Measurements from ENCODE around the gene PUDP.

The PUDP gene

GRCh38 chrX:7145454-7145853 lies 2.5 kb downstream of the PUDP start:
- Histone ChIP-seq H3K27ac (ENCODE audit: poor library complexity, severe bottlenecking) (no peak overlapping the region), H3K4me1 (ENCODE audit: insufficient read depth, poor library complexity, severe bottlenecking) (peaks cover 4% of the 10 kb centered on the region), H3K27me3 (ENCODE audit: insufficient read depth, poor library complexity, severe bottlenecking) (no peaks in the 10 kb centered on the region), H3K36me3 (ENCODE audit: low read depth) (no peaks in the 10 kb centered on the region), H3K9me3 (ENCODE audit: severe bottlenecking) (no peaks in the 10 kb centered on the region), H3K4me3 (ENCODE audit: severe bottlenecking) (no peak overlapping the region)
- TF ChIP-seq CTCF (IDR thresholded peaks at IDR 0.05; ENCODE audit: poor library complexity, severe bottlenecking) = no peak
- DNase-seq (ENCODE audit: low spot score) (no peak), ATAC-seq (ENCODE audit: low read depth) (no peak)

- Histone ChIP-seq H3K9me3 (ENCODE audit: severe bottlenecking) (no peaks in the 10 kb centered on the region), H3K4me3 (ENCODE audit: severe bottlenecking) (no peak overlapping the region), H3K27me3 (ENCODE audit: insufficient read depth, poor library complexity, severe bottlenecking) (no peaks in the 10 kb centered on the region), H3K27ac (ENCODE audit: poor library complexity, severe bottlenecking) (no peak overlapping the region), H3K4me1 (ENCODE audit: insufficient read depth, poor library complexity, severe bottlenecking) (peaks cover 4% of the 10 kb centered on the region), H3K36me3 (ENCODE audit: low read depth) (no peaks in the 10 kb centered on the region)
- ATAC-seq (ENCODE audit: low read depth) (no peak), DNase-seq (ENCODE audit: low spot score) (no peak)
- TF ChIP-seq CTCF (IDR thresholded peaks at IDR 0.05; ENCODE audit: poor library complexity, severe bottlenecking) = no peak
Measured at GRCh38 chrX:7143941-7144525, 3.9 kb downstream of the PUDP start.

- no peak for ATAC-seq (ENCODE audit: low read depth)
- Histone ChIP-seq H3K4me1 (ENCODE audit: insufficient read depth, poor library complexity, severe bottlenecking) (peaks cover 4% of the 10 kb centered on the region), H3K27me3 (ENCODE audit: insufficient read depth, poor library complexity, severe bottlenecking) (no peaks in the 10 kb centered on the region), H3K36me3 (ENCODE audit: low read depth) (no peaks in the 10 kb centered on the region), H3K27ac (ENCODE audit: poor library complexity, severe bottlenecking) (no peak overlapping the region), H3K9me3 (ENCODE audit: severe bottlenecking) (no peaks in the 10 kb centered on the region), H3K4me3 (ENCODE audit: severe bottlenecking) (no peak overlapping the region)
- DNase-seq (ENCODE audit: low spot score) = no peak
- no peak for TF ChIP-seq CTCF (IDR thresholded peaks at IDR 0.05; ENCODE audit: poor library complexity, severe bottlenecking)
Measured at GRCh38 chrX:7143076-7143475, 4.9 kb downstream of the PUDP start.

GRCh38 chrX:7139202-7140081 lies 8.5 kb downstream of the PUDP start:
- H3K36me3 ChIP-seq (ENCODE audit: low read depth) = no peaks in the 10 kb centered on the region
- no peak overlapping the region for H3K4me3 ChIP-seq (ENCODE audit: severe bottlenecking)
- H3K9me3 ChIP-seq (ENCODE audit: severe bottlenecking) = no peaks in the 10 kb centered on the region
- no peak overlapping the region for H3K27ac ChIP-seq (ENCODE audit: poor library complexity, severe bottlenecking)
- no peak; the same call in 2 of the 3 replicates for ATAC-seq (ENCODE audit: low read depth)
- H3K27me3 ChIP-seq (ENCODE audit: insufficient read depth, poor library complexity, severe bottlenecking) = no peaks in the 10 kb centered on the region
- no peaks in the 10 kb centered on the region for H3K4me1 ChIP-seq (ENCODE audit: insufficient read depth, poor library complexity, severe bottlenecking)
- no peak for DNase-seq (ENCODE audit: low spot score)
- TF ChIP-seq CTCF (IDR thresholded peaks at IDR 0.05; ENCODE audit: poor library complexity, severe bottlenecking) = no peak

GRCh38 chrX:7134981-7135380 lies 13.0 kb downstream of the PUDP start:
- no peak overlapping the region for H3K27ac ChIP-seq (ENCODE audit: poor library complexity, severe bottlenecking)
- ATAC-seq (ENCODE audit: low read depth) = no peak
- no peak overlapping the region for H3K4me3 ChIP-seq (ENCODE audit: severe bottlenecking)
- peaks cover 6% of the 10 kb centered on the region for H3K4me1 ChIP-seq (ENCODE audit: insufficient read depth, poor library complexity, severe bottlenecking)
- H3K9me3 ChIP-seq (ENCODE audit: severe bottlenecking) = no peaks in the 10 kb centered on the region
- no peak for DNase-seq (ENCODE audit: low spot score)
- TF ChIP-seq CTCF (IDR thresholded peaks at IDR 0.05; ENCODE audit: poor library complexity, severe bottlenecking) = no peak
- H3K36me3 ChIP-seq (ENCODE audit: low read depth) = no peaks in the 10 kb centered on the region
- no peaks in the 10 kb centered on the region for H3K27me3 ChIP-seq (ENCODE audit: insufficient read depth, poor library complexity, severe bottlenecking)
